ENCODE data around the gene KCTD17. TPM values are rescaled to one million over a fixed set of nuclear protein-coding genes. Genes with fewer than 3 reads are reported as not detected.

Gene KCTD17
- total and polyA plus RNA-seq, 2 of the 13 experiments (the other 11 are each of a cell fraction or from before 2014, with no cell fraction given) = 5.3 to 11.7 TPM

DNA sequence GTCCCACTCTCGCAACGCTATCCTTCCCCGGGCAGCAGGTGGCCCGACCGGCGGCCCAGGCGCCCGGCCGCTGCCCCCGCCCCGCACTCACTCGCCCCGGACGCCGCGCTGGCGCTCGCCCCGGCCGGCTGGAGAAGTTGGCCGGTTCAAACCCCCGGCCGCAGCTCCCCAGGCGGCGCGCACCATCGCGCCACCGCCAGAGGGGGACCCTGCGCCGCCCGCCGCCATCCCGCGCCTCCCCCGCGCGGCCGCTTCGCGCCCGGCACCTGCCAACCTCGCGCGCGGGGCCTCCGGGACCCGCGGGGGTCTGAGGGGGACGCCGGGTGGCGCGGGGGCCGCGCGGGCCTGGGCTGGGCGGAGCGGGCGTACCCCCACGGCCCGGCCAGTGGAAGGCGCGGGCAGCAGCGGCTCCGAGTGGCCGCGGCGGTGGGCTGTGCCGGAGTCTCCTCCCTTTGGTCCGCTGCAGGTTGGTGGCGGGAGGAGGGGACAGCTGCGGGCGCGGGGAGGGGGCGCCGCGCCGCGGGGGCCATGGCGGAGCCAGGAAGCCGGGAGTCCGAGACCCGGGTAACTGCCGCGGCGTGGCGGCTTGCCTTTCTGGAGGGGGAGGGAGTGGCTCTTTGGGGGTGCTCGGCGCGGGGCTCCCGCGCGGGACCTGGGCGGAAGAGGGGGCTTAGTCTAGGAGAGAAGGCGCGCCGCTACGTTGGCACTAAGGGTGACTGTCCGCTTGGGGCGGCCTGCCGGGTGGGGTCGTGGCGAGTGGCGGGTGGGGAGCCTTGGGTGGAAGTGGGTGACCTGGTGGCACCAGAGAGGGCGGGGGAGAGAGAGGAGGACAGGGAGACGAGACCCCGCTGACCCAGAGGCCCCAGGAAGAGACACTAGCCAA lies 32.0 kb upstream of the KCTD17 start, which contains the start of the genes MPST and TST (continued):
- TF ChIP-seq HNRNPH1 (optimal IDR thresholded peaks at IDR 0.05; ENCODE audit: low read depth, low read length) (no peak), FOXK2 (IDR thresholded peaks at IDR 0.05) (no peak), KDM4B (CRISPR knock-in tag; IDR thresholded peaks at IDR 0.05) (no peak), ZNF451 (CRISPR knock-in tag; IDR thresholded peaks at IDR 0.05) (no peak), ZNF644 (CRISPR knock-in tag; IDR thresholded peaks at IDR 0.05; ENCODE audit: low read depth) (no peak), ZNF557 (CRISPR knock-in tag; IDR thresholded peaks at IDR 0.05) (no peak), ZFP62 (CRISPR knock-in tag; IDR thresholded peaks at IDR 0.05) (no peak), ZNF530 (CRISPR knock-in tag; IDR thresholded peaks at IDR 0.05; ENCODE audit: low read depth) (no peak), ZNF879 (CRISPR knock-in tag; IDR thresholded peaks at IDR 0.05) (no peak), ZNF772 (CRISPR knock-in tag; IDR thresholded peaks at IDR 0.05) (no peak), SMAD1 (CRISPR knock-in tag; IDR thresholded peaks at IDR 0.05; ENCODE audit: borderline replicate concordance, low read depth) (no peak), PLRG1 (conservative IDR thresholded peaks at IDR 0.05) (no peak), JDP2 (CRISPR knock-in tag; IDR thresholded peaks at IDR 0.05; ENCODE audit: borderline replicate concordance) (no peak; the same call in 1 of the 2 replicates), KAT7 (CRISPR knock-in tag; IDR thresholded peaks at IDR 0.05; ENCODE audit: borderline replicate concordance) (no peak; the same call in 1 of the 2 replicates), ZNF878 (CRISPR knock-in tag; IDR thresholded peaks at IDR 0.05) (no peak)
- TF ChIP-seq, protein P1, sequence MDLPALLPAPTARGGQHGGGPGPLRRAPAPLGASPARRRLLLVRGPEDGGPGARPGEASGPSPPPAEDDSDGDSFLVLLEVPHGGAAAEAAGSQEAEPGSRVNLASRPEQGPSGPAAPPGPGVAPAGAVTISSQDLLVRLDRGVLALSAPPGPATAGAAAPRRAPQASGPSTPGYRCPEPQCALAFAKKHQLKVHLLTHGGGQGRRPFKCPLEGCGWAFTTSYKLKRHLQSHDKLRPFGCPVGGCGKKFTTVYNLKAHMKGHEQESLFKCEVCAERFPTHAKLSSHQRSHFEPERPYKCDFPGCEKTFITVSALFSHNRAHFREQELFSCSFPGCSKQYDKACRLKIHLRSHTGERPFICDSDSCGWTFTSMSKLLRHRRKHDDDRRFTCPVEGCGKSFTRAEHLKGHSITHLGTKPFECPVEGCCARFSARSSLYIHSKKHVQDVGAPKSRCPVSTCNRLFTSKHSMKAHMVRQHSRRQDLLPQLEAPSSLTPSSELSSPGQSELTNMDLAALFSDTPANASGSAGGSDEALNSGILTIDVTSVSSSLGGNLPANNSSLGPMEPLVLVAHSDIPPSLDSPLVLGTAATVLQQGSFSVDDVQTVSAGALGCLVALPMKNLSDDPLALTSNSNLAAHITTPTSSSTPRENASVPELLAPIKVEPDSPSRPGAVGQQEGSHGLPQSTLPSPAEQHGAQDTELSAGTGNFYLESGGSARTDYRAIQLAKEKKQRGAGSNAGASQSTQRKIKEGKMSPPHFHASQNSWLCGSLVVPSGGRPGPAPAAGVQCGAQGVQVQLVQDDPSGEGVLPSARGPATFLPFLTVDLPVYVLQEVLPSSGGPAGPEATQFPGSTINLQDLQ (CRISPR knock-in tag; IDR thresholded peaks at IDR 0.05) = peak; percentile 41; the same call in 1 of the 2 replicates
- TF ChIP-seq, protein P2, sequence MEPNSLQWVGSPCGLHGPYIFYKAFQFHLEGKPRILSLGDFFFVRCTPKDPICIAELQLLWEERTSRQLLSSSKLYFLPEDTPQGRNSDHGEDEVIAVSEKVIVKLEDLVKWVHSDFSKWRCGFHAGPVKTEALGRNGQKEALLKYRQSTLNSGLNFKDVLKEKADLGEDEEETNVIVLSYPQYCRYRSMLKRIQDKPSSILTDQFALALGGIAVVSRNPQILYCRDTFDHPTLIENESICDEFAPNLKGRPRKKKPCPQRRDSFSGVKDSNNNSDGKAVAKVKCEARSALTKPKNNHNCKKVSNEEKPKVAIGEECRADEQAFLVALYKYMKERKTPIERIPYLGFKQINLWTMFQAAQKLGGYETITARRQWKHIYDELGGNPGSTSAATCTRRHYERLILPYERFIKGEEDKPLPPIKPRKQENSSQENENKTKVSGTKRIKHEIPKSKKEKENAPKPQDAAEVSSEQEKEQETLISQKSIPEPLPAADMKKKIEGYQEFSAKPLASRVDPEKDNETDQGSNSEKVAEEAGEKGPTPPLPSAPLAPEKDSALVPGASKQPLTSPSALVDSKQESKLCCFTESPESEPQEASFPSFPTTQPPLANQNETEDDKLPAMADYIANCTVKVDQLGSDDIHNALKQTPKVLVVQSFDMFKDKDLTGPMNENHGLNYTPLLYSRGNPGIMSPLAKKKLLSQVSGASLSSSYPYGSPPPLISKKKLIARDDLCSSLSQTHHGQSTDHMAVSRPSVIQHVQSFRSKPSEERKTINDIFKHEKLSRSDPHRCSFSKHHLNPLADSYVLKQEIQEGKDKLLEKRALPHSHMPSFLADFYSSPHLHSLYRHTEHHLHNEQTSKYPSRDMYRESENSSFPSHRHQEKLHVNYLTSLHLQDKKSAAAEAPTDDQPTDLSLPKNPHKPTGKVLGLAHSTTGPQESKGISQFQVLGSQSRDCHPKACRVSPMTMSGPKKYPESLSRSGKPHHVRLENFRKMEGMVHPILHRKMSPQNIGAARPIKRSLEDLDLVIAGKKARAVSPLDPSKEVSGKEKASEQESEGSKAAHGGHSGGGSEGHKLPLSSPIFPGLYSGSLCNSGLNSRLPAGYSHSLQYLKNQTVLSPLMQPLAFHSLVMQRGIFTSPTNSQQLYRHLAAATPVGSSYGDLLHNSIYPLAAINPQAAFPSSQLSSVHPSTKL (CRISPR knock-in tag; IDR thresholded peaks at IDR 0.05) = no peak
- TF ChIP-seq, protein P3, sequence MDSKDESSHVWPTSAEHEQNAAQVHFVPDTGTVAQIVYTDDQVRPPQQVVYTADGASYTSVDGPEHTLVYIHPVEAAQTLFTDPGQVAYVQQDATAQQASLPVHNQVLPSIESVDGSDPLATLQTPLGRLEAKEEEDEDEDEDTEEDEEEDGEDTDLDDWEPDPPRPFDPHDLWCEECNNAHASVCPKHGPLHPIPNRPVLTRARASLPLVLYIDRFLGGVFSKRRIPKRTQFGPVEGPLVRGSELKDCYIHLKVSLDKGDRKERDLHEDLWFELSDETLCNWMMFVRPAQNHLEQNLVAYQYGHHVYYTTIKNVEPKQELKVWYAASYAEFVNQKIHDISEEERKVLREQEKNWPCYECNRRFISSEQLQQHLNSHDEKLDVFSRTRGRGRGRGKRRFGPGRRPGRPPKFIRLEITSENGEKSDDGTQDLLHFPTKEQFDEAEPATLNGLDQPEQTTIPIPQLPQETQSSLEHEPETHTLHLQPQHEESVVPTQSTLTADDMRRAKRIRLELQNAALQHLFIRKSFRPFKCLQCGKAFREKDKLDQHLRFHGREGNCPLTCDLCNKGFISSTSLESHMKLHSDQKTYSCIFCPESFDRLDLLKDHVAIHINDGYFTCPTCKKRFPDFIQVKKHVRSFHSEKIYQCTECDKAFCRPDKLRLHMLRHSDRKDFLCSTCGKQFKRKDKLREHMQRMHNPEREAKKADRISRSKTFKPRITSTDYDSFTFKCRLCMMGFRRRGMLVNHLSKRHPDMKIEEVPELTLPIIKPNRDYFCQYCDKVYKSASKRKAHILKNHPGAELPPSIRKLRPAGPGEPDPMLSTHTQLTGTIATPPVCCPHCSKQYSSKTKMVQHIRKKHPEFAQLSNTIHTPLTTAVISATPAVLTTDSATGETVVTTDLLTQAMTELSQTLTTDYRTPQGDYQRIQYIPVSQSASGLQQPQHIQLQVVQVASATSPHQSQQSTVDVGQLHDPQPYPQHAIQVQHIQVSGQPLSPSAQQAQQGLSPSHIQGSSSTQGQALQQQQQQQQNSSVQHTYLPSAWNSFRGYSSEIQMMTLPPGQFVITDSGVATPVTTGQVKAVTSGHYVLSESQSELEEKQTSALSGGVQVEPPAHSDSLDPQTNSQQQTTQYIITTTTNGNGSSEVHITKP (CRISPR knock-in tag; IDR thresholded peaks at IDR 0.05; ENCODE audit: low read depth) = peak; percentile 95
- TF ChIP-seq, protein P4, sequence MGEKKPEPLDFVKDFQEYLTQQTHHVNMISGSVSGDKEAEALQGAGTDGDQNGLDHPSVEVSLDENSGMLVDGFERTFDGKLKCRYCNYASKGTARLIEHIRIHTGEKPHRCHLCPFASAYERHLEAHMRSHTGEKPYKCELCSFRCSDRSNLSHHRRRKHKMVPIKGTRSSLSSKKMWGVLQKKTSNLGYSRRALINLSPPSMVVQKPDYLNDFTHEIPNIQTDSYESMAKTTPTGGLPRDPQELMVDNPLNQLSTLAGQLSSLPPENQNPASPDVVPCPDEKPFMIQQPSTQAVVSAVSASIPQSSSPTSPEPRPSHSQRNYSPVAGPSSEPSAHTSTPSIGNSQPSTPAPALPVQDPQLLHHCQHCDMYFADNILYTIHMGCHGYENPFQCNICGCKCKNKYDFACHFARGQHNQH (CRISPR knock-in tag; IDR thresholded peaks at IDR 0.05) = peak; percentile 32; the same call in 1 of the 2 replicates
